HepG2 (cell line): Measurements from ENCODE around the gene MBD3L5. TPM values are rescaled to one million over a fixed set of nuclear protein-coding genes. Genes with fewer than 3 reads are reported as not detected.

ENCODE experiments used
- ATAC-seq: fragments of 200-7000 bp; cut with Tn5 transposase; 3 replicates; pipeline ENCODE4 v1.9.1; 2020; ENCODE audit warnings: mild to moderate bottlenecking, moderate library complexity
- BruUV-seq: library from RNA; stranded (reverse); fragments of 400-500 nt; replicated peaks from 2 replicates; lab custom pipeline; 2021; lab: Mats Ljungman, UMichigan
- CTCF ChIA-PET: fragments of 300-600 bp; formaldehyde crosslinking; extraction: SDS; loops from one replicate; lab custom pipeline; 2021; ENCODE audit warnings: low total read pairs, inconsistent platforms, low intra/inter-chr PET ratio; lab: Yijun Ruan, JAX
- POLR2A ChIA-PET: fragments of 350-600 bp; sonication (Branson Sonifier 250); formaldehyde crosslinking; loops from one replicate; lab custom pipeline; 2020; ENCODE audit warnings: antibody characterized with exemption, inconsistent platforms; lab: Yijun Ruan, JAX
- DNase-seq: peaks from one replicate; pipeline ENCODE4 v3.0.0-alpha.2; 2015; ENCODE audit warnings: low spot score
- FAIRE-seq: peaks from 3 replicates; lab custom pipeline; 2011; peaks lifted over from hg19 to GRCh38; lab: Jason Lieb, UNC
- H2AFZ ChIP-seq: one replicate; pipeline ENCODE4 v1.6.1; 2011; ENCODE audit warnings: low read length, inconsistent platforms
- H3K27ac ChIP-seq: fragments of 300-600 bp; 3 replicates; pipeline ENCODE4 v1.8.0; 2011; ENCODE audit warnings: mixed run types, mild to moderate bottlenecking, mixed read lengths, low read length, inconsistent platforms; ENCODE audit not compliant: insufficient read depth; ENCODE audit errors: extremely low read length
- H3K27me3 ChIP-seq, 2 experiments: fragments of 200-600 bp in 1 of 2; 2 replicates in 1 of 2; 3 replicates in 1 of 2; pipeline versions ENCODE4 v1.6.0 to v1.8.0; 2011; ENCODE audit warnings: low read length in 2 of 2, mild to moderate bottlenecking in 2 of 2, moderate library complexity in 2 of 2, inconsistent platforms in 1 of 2; ENCODE audit not compliant: insufficient read depth in 2 of 2, control insufficient read depth in 1 of 2
- H3K36me3 ChIP-seq, 2 experiments: fragments of 200-600 bp in 1 of 2; replicated peaks in 1 of 2; 2 replicates in 1 of 2; 3 replicates in 1 of 2; pipeline versions ENCODE4 v1.5.1 to v1.8.0; 2011; ENCODE audit warnings: low read length in 2 of 2, inconsistent platforms in 1 of 2; ENCODE audit not compliant: insufficient read depth in 2 of 2, control insufficient read depth in 1 of 2
- H3K4me1 ChIP-seq: 2 replicates; pipeline ENCODE4 v1.5.1; 2012; ENCODE audit warnings: low read length, inconsistent platforms; ENCODE audit not compliant: insufficient read depth
- H3K4me2 ChIP-seq: 2 replicates; pipeline ENCODE4 v1.6.0; 2011; ENCODE audit warnings: low read depth, low read length, inconsistent platforms
- H3K4me3 ChIP-seq, 3 experiments: fragments of 200-600 bp in 1 of 3; sonication (generic), shearing (Covaris generic) in 1 of 3; replicated peaks in 1 of 3; 2 replicates each; pipeline ENCODE4 v1.5.1; 2011 to 2016; ENCODE audit warnings: low read length in 3 of 3, inconsistent platforms in 2 of 3, low read depth in 2 of 3, mild to moderate bottlenecking in 2 of 3, control low read depth in 1 of 3, mixed read lengths in 1 of 3; ENCODE audit not compliant: insufficient read depth in 1 of 3
- H3K79me2 ChIP-seq: one replicate; pipeline ENCODE4 v1.6.1; 2011; ENCODE audit warnings: low read length, inconsistent platforms; ENCODE audit not compliant: insufficient read depth
- H3K9ac ChIP-seq: 2 replicates; pipeline ENCODE4 v1.6.0; 2011; ENCODE audit warnings: mild to moderate bottlenecking, low read depth, low read length, inconsistent platforms; ENCODE audit not compliant: insufficient read depth
- H3K9me3 ChIP-seq: 2 replicates; pipeline ENCODE4 v1.5.1; 2012; ENCODE audit warnings: mild to moderate bottlenecking, low read length
- H4K20me1 ChIP-seq: 2 replicates; pipeline ENCODE4 v1.6.0; 2011; ENCODE audit warnings: inconsistent platforms, mild to moderate bottlenecking, low read length, moderate library complexity; ENCODE audit not compliant: insufficient read depth
- BHLHE40 ChIP-seq: IDR thresholded peaks from 2 replicates; pipeline ENCODE4 v1.6.1; 2011; ENCODE audit warnings: low read length, improper control_type of control experiment
- CCAR2 ChIP-seq: fragments of 200-400 bp; formaldehyde crosslinking; optimal IDR thresholded peaks from 2 replicates; pipeline ENCODE3; 2018; ENCODE audit warnings: low read depth, mild to moderate bottlenecking, low read length, moderate library complexity
- E2F1 ChIP-seq: sonication (generic); formaldehyde crosslinking; IDR thresholded peaks from 2 replicates; pipeline ENCODE4 v1.5.0; 2020; ENCODE audit warnings: missing genetic modification reagents
- KDM1A ChIP-seq: IDR thresholded peaks from 2 replicates; pipeline ENCODE4 v1.6.1; 2016; ENCODE audit warnings: missing compliant biosample characterization
- LRRFIP1 ChIP-seq: sonication (generic); formaldehyde crosslinking; conservative IDR thresholded peaks from 2 replicates; pipeline ENCODE4 v1.4.0; 2020; ENCODE audit warnings: missing genetic modification reagents
- MAFK ChIP-seq, 2 experiments: IDR thresholded peaks in 1 of 2; conservative IDR thresholded peaks in 1 of 2; 2 replicates each; pipeline ENCODE4 v1.6.1; 2011; ENCODE audit warnings: improper control_type of control experiment in 2 of 2, low read length in 2 of 2
- MAX ChIP-seq: IDR thresholded peaks from 2 replicates; pipeline ENCODE4 v1.6.1; 2012; ENCODE audit warnings: inconsistent platforms
- MEIS2 ChIP-seq: sonication (generic); formaldehyde crosslinking; IDR thresholded peaks from 2 replicates; pipeline ENCODE4 v1.9.0; 2021; ENCODE audit warnings: mild to moderate bottlenecking, missing genetic modification reagents
- MTF1 ChIP-seq: sonication (generic); formaldehyde crosslinking; IDR thresholded peaks from 2 replicates; pipeline ENCODE4 v1.5.0; 2020; ENCODE audit warnings: missing genetic modification reagents
- RBM22 ChIP-seq: fragments of 200-400 bp; formaldehyde crosslinking; optimal IDR thresholded peaks from 2 replicates; pipeline ENCODE3; 2017; ENCODE audit warnings: mild to moderate bottlenecking, low read length, moderate library complexity
- RXRA ChIP-seq: sonication (generic); formaldehyde crosslinking; IDR thresholded peaks from 2 replicates; pipeline ENCODE4 v1.5.1; 2020; ENCODE audit warnings: missing genetic modification reagents
- TAF1 ChIP-seq: sonication (generic); formaldehyde crosslinking; IDR thresholded peaks from 2 replicates; pipeline ENCODE4 v1.4.0; 2020; ENCODE audit warnings: missing genetic modification reagents
- ZNF30 ChIP-seq: sonication (generic); formaldehyde crosslinking; IDR thresholded peaks from 2 replicates; pipeline ENCODE4 v1.5.0; 2020; ENCODE audit warnings: mild to moderate bottlenecking, missing genetic modification reagents
- ZNF326 ChIP-seq: sonication (generic); formaldehyde crosslinking; IDR thresholded peaks from 2 replicates; pipeline ENCODE4 v1.4.0; 2020; ENCODE audit warnings: missing genetic modification reagents, borderline replicate concordance
- ZNF484 ChIP-seq: sonication (generic); formaldehyde crosslinking; IDR thresholded peaks from 2 replicates; pipeline ENCODE4 v1.5.1; 2020; ENCODE audit warnings: mild to moderate bottlenecking, low read depth, missing genetic modification reagents, borderline replicate concordance
- WGBS: methylation state at CpG from one replicate; pipeline ENCODE4 v1.1.6; 2017; ENCODE audit warnings: low lambda C conversion rate; 5-methylcytosine and 5-hydroxymethylcytosine counted together
- in situ Hi-C: cut with HindIII; loops from 2 replicates; pipeline ENCODE4 v1.10.0; 2017; ENCODE audit warnings: low pct_unique_long_range_greater_than_20kb; ENCODE audit not compliant: extremely low pct_ligation_motif_present
- intact Hi-C: fragments of 100-400 bp; cut with micrococcal nuclease; formaldehyde crosslinking; loops from one replicate; pipeline ENCODE4 v1.10.0; 2022; ENCODE audit not compliant: unreplicated experiment
- polyA plus RNA-seq, 8 experiments: library from polyadenylated mRNA; depleted of rRNA in 3 of 8; stranded (reverse) in 7 of 8; unstranded in 1 of 8; fragments of >200 nt; fragmentation: Illumina TruSeq in 4 of 8; extraction: Trizol in 4 of 8; gene quantifications; 2 replicates each; pipeline versions ENCODE4 v1.2.1 to v1.2.3, GENCODE V29; 2011 to 2016; ENCODE audit warnings: low read depth in 4 of 8, missing spikeins in 1 of 8, mixed read lengths in 1 of 8; ENCODE audit not compliant: insufficient read depth in 1 of 8
- total RNA-seq, 5 experiments: library from RNA; depleted of rRNA; stranded (reverse); fragments of >200 nt; fragmentation: Illumina TruSeq; extraction: Trizol; gene quantifications; 2 replicates each; pipeline ENCODE4 v1.2.3, GENCODE V29; 2016; ENCODE audit warnings: low read depth in 1 of 5

MBD3L5 gene
- total and polyA plus RNA-seq, 2 of the 13 experiments (the other 11 are each of a cell fraction or from before 2014, with no cell fraction given) = not detected

GRCh38 chr19:6988257-6988656, 42.1 kb upstream of the MBD3L5 start:
- FAIRE-seq (no peak), ATAC-seq (no peak), DNase-seq (no peak)
- ChIA-PET CTCF (no interaction called here), POLR2A (no interaction called here)
- no peaks in the 10 kb centered on the region for H3K36me3 ChIP-seq
- WGBS = 21% methylated on average over 3 of the region's 3 CpGs
- H3K79me2 ChIP-seq = no peaks in the 10 kb centered on the region
- no peak for TF ChIP-seq MTF1
- TF ChIP-seq E2F1 (CRISPR knock-in tag) = no peak
- no peak for TF ChIP-seq TAF1 (CRISPR knock-in tag)
- no peak for TF ChIP-seq ZNF484 (CRISPR knock-in tag)
- TF ChIP-seq CCAR2 = no peak
- no peak for TF ChIP-seq ZNF30 (CRISPR knock-in tag)
- no peak for TF ChIP-seq ZNF326 (CRISPR knock-in tag)
- TF ChIP-seq RBM22 = no peak
- no peak for TF ChIP-seq BHLHE40
- TF ChIP-seq MAX = no peak
- no peak for TF ChIP-seq LRRFIP1 (CRISPR knock-in tag)
- TF ChIP-seq RXRA (CRISPR knock-in tag) = no peak
- TF ChIP-seq KDM1A (CRISPR knock-in tag) = no peak
- TF ChIP-seq MEIS2 = no peak
- no peak for TF ChIP-seq MAFK (conservative IDR thresholded peaks at IDR 0.05 in 1 of 2, IDR thresholded peaks at IDR 0.05 in 1 of 2; ENCODE audit: low read length in 2 of 2)
- H3K9me3 ChIP-seq = peaks cover 27% of the 10 kb centered on the region
- no peaks in the 10 kb centered on the region for H3K27me3 ChIP-seq
- H2AFZ ChIP-seq = no peak overlapping the region
- intact Hi-C loops (no loop called here), in situ Hi-C loops (no loop called here)
- H3K4me2 ChIP-seq = no peak overlapping the region
- H3K9ac ChIP-seq = no peak overlapping the region
- no peaks in the 10 kb centered on the region for H3K4me1 ChIP-seq
- no peaks in the 10 kb centered on the region for H4K20me1 ChIP-seq
- H3K27ac ChIP-seq = no peak overlapping the region
- H3K4me3 ChIP-seq = no peak overlapping the region
- no TSS peak for BruUV-seq
